Keratinocyte (primary cell): ENCODE measurements around the gene GAP43. TPM values are rescaled to one million over a fixed set of nuclear protein-coding genes. Genes with fewer than 3 reads are reported as not detected.

Source experiments
- DNase-seq: peaks from one replicate; pipeline ENCODE4 v3.0.0-alpha.2; 2011; ENCODE audit warnings: low read depth, missing footprints, low spot score
- FAIRE-seq: peaks from 2 replicates; lab custom pipeline; 2011; peaks lifted over from hg19 to GRCh38; lab: Jason Lieb, UNC
- H2AFZ ChIP-seq: 2 replicates; pipeline ENCODE4 v1.6.0; 2012; ENCODE audit warnings: low read length, control low read depth, inconsistent platforms; ENCODE audit not compliant: control insufficient read depth
- H3K27ac ChIP-seq: 2 replicates; pipeline ENCODE4 v1.5.1; 2011; ENCODE audit warnings: low read length; ENCODE audit not compliant: control insufficient read depth, insufficient read depth
- H3K27me3 ChIP-seq: 3 replicates; pipeline ENCODE4 v1.6.0; 2011; ENCODE audit warnings: low read length; ENCODE audit not compliant: control insufficient read depth, insufficient read depth; ENCODE audit errors: extremely low read depth
- H3K36me3 ChIP-seq, 2 experiments: 2 replicates in 1 of 2; 3 replicates in 1 of 2; pipeline ENCODE4 v1.5.1; 2011; ENCODE audit warnings: low read length in 2 of 2, mild to moderate bottlenecking in 1 of 2; ENCODE audit not compliant: control insufficient read depth in 2 of 2, insufficient read depth in 2 of 2; ENCODE audit errors: extremely low read depth in 1 of 2
- H3K4me1 ChIP-seq: 3 replicates; pipeline ENCODE4 v1.5.1; 2011; ENCODE audit warnings: low read length; ENCODE audit not compliant: control insufficient read depth, insufficient read depth; ENCODE audit errors: extremely low read depth
- H3K4me2 ChIP-seq: 3 replicates; pipeline ENCODE4 v1.6.0; 2011; ENCODE audit warnings: low read depth, low read length; ENCODE audit not compliant: control insufficient read depth, insufficient read depth; ENCODE audit errors: extremely low read depth
- H3K4me3 ChIP-seq, 3 experiments: fragments of 200-600 bp in 1 of 3; sonication (generic) in 1 of 3; 2 replicates in 2 of 3; 3 replicates in 1 of 3; pipeline ENCODE4 v1.5.1; 2011 to 2016; ENCODE audit warnings: low read length in 3 of 3, mild to moderate bottlenecking in 3 of 3, control low read depth in 2 of 3, inconsistent platforms in 1 of 3, low read depth in 1 of 3, mixed read lengths in 1 of 3, mixed run types in 1 of 3, moderate library complexity in 1 of 3; ENCODE audit not compliant: control insufficient read depth in 2 of 3, insufficient read depth in 2 of 3; ENCODE audit errors: extremely low read depth in 1 of 3
- H3K79me2 ChIP-seq: 2 replicates; pipeline ENCODE4 v1.6.0; 2012; ENCODE audit warnings: low read length; ENCODE audit not compliant: control insufficient read depth, insufficient read depth
- H3K9ac ChIP-seq: 3 replicates; pipeline ENCODE4 v1.6.0; 2011; ENCODE audit warnings: low read length; ENCODE audit not compliant: control insufficient read depth, insufficient read depth; ENCODE audit errors: extremely low read depth
- H3K9me1 ChIP-seq: 3 replicates; pipeline ENCODE4 v1.6.0; 2011; ENCODE audit warnings: low read length; ENCODE audit not compliant: control insufficient read depth, insufficient read depth; ENCODE audit errors: extremely low read depth
- H3K9me3 ChIP-seq: 2 replicates; pipeline ENCODE4 v1.5.1; 2012; ENCODE audit warnings: low read depth, low read length; ENCODE audit not compliant: control insufficient read depth
- H4K20me1 ChIP-seq: 3 replicates; pipeline ENCODE4 v1.6.0; 2011; ENCODE audit warnings: low read length; ENCODE audit not compliant: control insufficient read depth, insufficient read depth; ENCODE audit errors: extremely low read depth
- CTCF ChIP-seq, 3 experiments: IDR thresholded peaks in 1 of 3; conservative IDR thresholded peaks in 1 of 3; optimal IDR thresholded peaks in 1 of 3; 2 replicates in 2 of 3; 3 replicates in 1 of 3; pipeline versions ENCODE3 to v1.5.1; 2011; ENCODE audit warnings: low read length in 3 of 3, mild to moderate bottlenecking in 3 of 3, moderate library complexity in 2 of 3, control low read depth in 1 of 3, inconsistent platforms in 1 of 3; ENCODE audit not compliant: insufficient read depth in 2 of 3; ENCODE audit errors: extremely low read depth in 1 of 3
- EZH2 ChIP-seq: IDR thresholded peaks from one replicate; pipeline ENCODE4 v1.6.1; 2012; ENCODE audit warnings: inconsistent platforms, mild to moderate bottlenecking, low read length, moderate library complexity
- dilution Hi-C: fragments of 300-500 bp; cut with MboI; formaldehyde crosslinking; loops from one replicate; pipeline ENCODE4 v1.7.0; 2020; ENCODE audit warnings: low sequenced_read_pairs; ENCODE audit not compliant: extremely low pct_ligation_motif_present
- polyA plus RNA-seq, 5 experiments: library from polyadenylated mRNA; depleted of rRNA in 3 of 5; stranded (reverse) in 3 of 5; stranded (forward) in 1 of 5; unstranded in 1 of 5; fragments of >200 nt; gene quantifications; 1 replicate in 1 of 5; 2 replicates in 3 of 5; 3 replicates in 1 of 5; pipeline versions ENCODE4 v1.2.1 to v1.2.3, GENCODE V29; 2011 to 2012; ENCODE audit warnings: missing spikeins in 2 of 5, low read depth in 1 of 5, low replicate concordance in 1 of 5

Gene GAP43
- polyA plus RNA-seq, 1 donor (not counting 4 experiments of a cell fraction or from before 2014, with no cell fraction given) = not detected

DNA sequence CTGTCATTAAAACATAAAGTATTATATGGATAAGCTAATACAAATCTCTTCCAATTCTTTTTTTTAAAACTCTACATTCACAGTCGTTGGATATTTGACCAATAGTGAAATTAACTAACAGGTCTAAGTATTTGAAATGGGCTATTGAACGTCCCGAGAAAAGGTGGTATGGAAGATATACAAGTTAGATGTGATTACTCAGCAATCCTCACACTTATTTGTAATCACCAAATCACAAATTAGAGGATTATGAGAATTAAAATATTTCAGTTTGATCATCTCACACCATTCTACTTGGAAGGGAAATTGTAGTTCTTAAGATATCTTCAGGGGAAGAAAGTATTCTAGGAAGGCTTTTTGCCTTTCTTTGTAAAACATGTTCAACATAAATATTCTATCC is 60.5 kb downstream of the GAP43 start:
- Histone ChIP-seq H3K27me3 (no peaks in the 10 kb centered on the region), H3K9me3 (no peaks in the 10 kb centered on the region), H3K4me1 (no peaks in the 10 kb centered on the region), H3K4me3 (no peak overlapping the region), H3K36me3 (no peaks in the 10 kb centered on the region), H4K20me1 (no peaks in the 10 kb centered on the region), H3K4me2 (no peak overlapping the region), H3K9me1 (no peaks in the 10 kb centered on the region), H3K79me2 (no peaks in the 10 kb centered on the region), H2AFZ (no peak overlapping the region), H3K9ac (no peak overlapping the region), H3K27ac (no peak overlapping the region)
- no peak for FAIRE-seq
- dilution Hi-C loops = no loop called here
- TF ChIP-seq EZH2 (no peak), CTCF (optimal IDR thresholded peaks at IDR 0.05 in 1 of 3, IDR thresholded peaks at IDR 0.05 in 1 of 3, conservative IDR thresholded peaks at IDR 0.05 in 1 of 3; ENCODE audit: extremely low read depth in 1 of 3, insufficient read depth in 2 of 3, low read length in 3 of 3) (no peak)
- no peak for DNase-seq

- Histone ChIP-seq H3K79me2 (no peaks in the 10 kb centered on the region), H3K4me2 (no peak overlapping the region), H3K27ac (no peak overlapping the region), H3K36me3 (no peaks in the 10 kb centered on the region), H3K9ac (no peak overlapping the region), H3K27me3 (no peaks in the 10 kb centered on the region), H3K4me3 (no peak overlapping the region), H3K4me1 (no peaks in the 10 kb centered on the region), H3K9me3 (no peaks in the 10 kb centered on the region), H4K20me1 (no peaks in the 10 kb centered on the region), H3K9me1 (no peaks in the 10 kb centered on the region), H2AFZ (no peak overlapping the region)
- no peak for FAIRE-seq
- TF ChIP-seq EZH2 (no peak), CTCF (optimal IDR thresholded peaks at IDR 0.05 in 1 of 3, IDR thresholded peaks at IDR 0.05 in 1 of 3, conservative IDR thresholded peaks at IDR 0.05 in 1 of 3; ENCODE audit: extremely low read depth in 1 of 3, insufficient read depth in 2 of 3, low read length in 3 of 3) (no peak)
- DNase-seq = no peak
- dilution Hi-C loops = no loop called here
Observed at GRCh38 chr3:115685097-115685496, 61.8 kb downstream of the GAP43 start.
